Nephron (organoid): ENCODE results near the gene MTR.

Source experiments
- H3K27ac Mint-ChIP-seq, 3 experiments: 2 replicates each; pipeline ENCODE4 v1.8.0; 2020; ENCODE audit warnings: mixed read lengths in 3 of 3, mild to moderate bottlenecking in 2 of 3, moderate library complexity in 1 of 3
- H3K27me3 Mint-ChIP-seq: 2 replicates; pipeline ENCODE4 v1.8.0; 2021; ENCODE audit warnings: low read depth, mild to moderate bottlenecking, moderate library complexity, mixed read lengths
- H3K36me3 Mint-ChIP-seq: 2 replicates; pipeline ENCODE4 v1.8.0; 2020; ENCODE audit warnings: low read depth, mixed read lengths
- H3K4me1 Mint-ChIP-seq: 2 replicates; pipeline ENCODE4 v1.8.0; 2020; ENCODE audit warnings: mixed read lengths
- H3K4me3 Mint-ChIP-seq, 3 experiments: 2 replicates each; pipeline ENCODE4 v1.8.0; 2020; ENCODE audit warnings: mild to moderate bottlenecking in 3 of 3, mixed read lengths in 3 of 3, moderate library complexity in 2 of 3
- H3K9me3 Mint-ChIP-seq: 2 replicates; pipeline ENCODE4 v1.8.0; 2020; ENCODE audit warnings: mixed read lengths
- CTCF ChIP-seq, 3 experiments: fragments of 200-600 bp; sonication (generic); IDR thresholded peaks; one replicate each; pipeline ENCODE4 v1.5.0; 2021; ENCODE audit warnings: antibody characterized with exemption in 3 of 3; ENCODE audit not compliant: unreplicated experiment in 3 of 3

The MTR gene

GRCh38 chr1:236795757-236796667 lies 920 bp downstream of the MTR start:
- H3K36me3 Mint-ChIP-seq = no peaks in the 10 kb centered on the region
- peaks cover 7% of the 10 kb centered on the region for H3K27me3 Mint-ChIP-seq
- peak overlapping the region; percentile 92 to 96 (median 94) for H3K4me3 Mint-ChIP-seq
- no peaks in the 10 kb centered on the region for H3K9me3 Mint-ChIP-seq
- H3K27ac Mint-ChIP-seq = peak overlapping the region; percentile 81 to 95 (median 94)
- peaks cover 11% of the 10 kb centered on the region for H3K4me1 Mint-ChIP-seq
- TF ChIP-seq CTCF (IDR thresholded peaks at IDR 0.05; ENCODE audit: unreplicated experiment in 3 of 3) = no peak

- Mint-ChIP-seq H3K36me3 (peaks cover 4% of the 10 kb centered on the region), H3K4me1 (peaks cover 11% of the 10 kb centered on the region), H3K9me3 (no peaks in the 10 kb centered on the region), H3K27me3 (no peaks in the 10 kb centered on the region), H3K27ac (peak overlapping the region in 1 of 3 experiments; percentile 73), H3K4me3 (no peak overlapping the region)
- TF ChIP-seq CTCF (IDR thresholded peaks at IDR 0.05; ENCODE audit: unreplicated experiment in 3 of 3) = no peak
Measured at GRCh38 chr1:236799001-236799400, 3.9 kb downstream of the MTR start.

DNA sequence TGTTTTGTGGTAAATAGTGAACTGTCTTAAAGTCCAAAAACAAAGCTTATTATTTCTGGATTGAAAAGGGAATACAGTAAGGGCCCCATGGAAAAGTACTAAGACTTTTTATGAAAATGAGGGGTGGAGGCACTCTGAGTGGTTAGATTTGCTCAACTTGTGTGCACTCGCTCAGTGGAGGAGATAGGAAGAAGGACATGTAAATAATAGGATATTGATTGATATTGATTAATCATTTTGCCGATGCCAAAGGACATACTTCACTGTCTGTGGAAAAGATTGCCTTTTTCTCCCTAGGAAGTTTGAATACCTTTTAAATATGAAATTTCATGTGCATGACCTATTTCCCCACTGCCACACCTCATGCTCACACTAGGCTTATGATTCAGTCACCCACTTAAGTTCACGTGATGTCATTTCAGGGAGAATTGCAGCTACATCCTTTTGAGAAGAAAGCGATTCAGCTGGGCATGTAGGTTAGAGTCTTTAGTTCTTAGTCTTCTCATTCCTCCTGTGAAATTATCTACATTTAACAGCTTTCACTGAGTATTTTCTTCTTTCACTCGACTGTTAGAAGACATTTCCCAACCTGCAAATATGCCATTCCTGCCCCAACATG lies 5.0 kb downstream of the MTR start:
- Mint-ChIP-seq H3K36me3 (peaks cover 10% of the 10 kb centered on the region), H3K27me3 (no peaks in the 10 kb centered on the region), H3K4me3 (no peak overlapping the region), H3K4me1 (peaks cover 5% of the 10 kb centered on the region), H3K9me3 (no peaks in the 10 kb centered on the region), H3K27ac (peak overlapping the region in 1 of 3 experiments; percentile 11)
- no peak for TF ChIP-seq CTCF (IDR thresholded peaks at IDR 0.05; ENCODE audit: unreplicated experiment in 3 of 3)

GRCh38 chr1:236800623-236801022 lies 5.5 kb downstream of the MTR start:
- Mint-ChIP-seq H3K27ac (no peak overlapping the region), H3K36me3 (peaks cover 12% of the 10 kb centered on the region), H3K4me3 (no peak overlapping the region), H3K9me3 (no peaks in the 10 kb centered on the region), H3K4me1 (peaks cover 5% of the 10 kb centered on the region), H3K27me3 (no peaks in the 10 kb centered on the region)
- TF ChIP-seq CTCF (IDR thresholded peaks at IDR 0.05; ENCODE audit: unreplicated experiment in 3 of 3) = no peak

DNA sequence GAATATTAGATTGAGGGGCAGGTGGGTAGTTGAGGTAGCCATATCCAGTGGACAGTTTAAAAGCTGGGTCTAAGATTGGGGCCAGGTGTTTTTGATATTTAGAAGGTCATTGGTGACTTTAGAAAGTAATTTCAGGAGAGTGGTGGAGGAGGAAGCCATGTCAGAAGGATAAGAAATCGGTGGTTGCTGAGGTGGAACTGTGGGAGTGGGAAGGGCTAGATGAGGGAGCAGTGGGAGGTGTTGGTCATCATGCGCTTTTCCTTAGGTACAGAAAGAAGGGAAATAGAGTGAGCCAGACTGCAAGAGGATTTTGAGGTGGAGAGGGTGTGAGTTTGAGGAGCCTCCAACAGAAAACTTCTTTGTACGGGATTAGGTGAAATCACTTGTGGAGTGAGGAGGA lies 7.2 kb downstream of the MTR start:
- H3K4me3 Mint-ChIP-seq = peak overlapping the region in 1 of 3 experiments; percentile 7
- H3K27me3 Mint-ChIP-seq = no peaks in the 10 kb centered on the region
- no peaks in the 10 kb centered on the region for H3K9me3 Mint-ChIP-seq
- H3K4me1 Mint-ChIP-seq = no peaks in the 10 kb centered on the region
- H3K27ac Mint-ChIP-seq = peak overlapping the region in 2 of 3 experiments; percentile 74 to 83
- H3K36me3 Mint-ChIP-seq = peaks cover 21% of the 10 kb centered on the region
- TF ChIP-seq CTCF (IDR thresholded peaks at IDR 0.05; ENCODE audit: unreplicated experiment in 3 of 3) = no peak
